SK-N-SH (cell line): ENCODE results near the gene PTPRA. TPM values are rescaled to one million over a fixed set of nuclear protein-coding genes. Genes with fewer than 3 reads are reported as not detected.

Experiments used
- CTCF ChIA-PET: fragments of 300-600, 350-600 bp; formaldehyde crosslinking; extraction: SDS; loops from one replicate; lab custom pipeline; 2021; lab: Yijun Ruan, JAX
- POLR2A ChIA-PET: fragments of 350-600 bp; sonication (Branson Sonifier 250); formaldehyde crosslinking; extraction: SDS; loops from one replicate; lab custom pipeline; 2020; ENCODE audit warnings: antibody characterized with exemption, inconsistent platforms; lab: Yijun Ruan, JAX
- DNase-seq: peaks from one replicate; pipeline ENCODE4 v3.0.0; 2012
- H2AFZ ChIP-seq: fragments of 200-600 bp; sonication (generic); 2 replicates; pipeline ENCODE4 v1.8.1; 2016; ENCODE audit warnings: antibody characterized with exemption, mild to moderate bottlenecking, low read depth
- H3F3A ChIP-seq: fragments of 200-600 bp; sonication (generic); replicated peaks from 2 replicates; pipeline ENCODE3; 2016; ENCODE audit warnings: antibody characterized with exemption, mild to moderate bottlenecking; ENCODE audit not compliant: insufficient read depth
- H3K27ac ChIP-seq, 2 experiments: fragments of 200-500 bp in 1 of 2; fragments of 200-600 bp in 1 of 2; sonication (Bioruptor generic) in 1 of 2; sonication (generic), shearing (Covaris generic) in 1 of 2; 2 replicates each; pipeline versions ENCODE4 v1.5.1 to v1.6.1; 2014 to 2016; ENCODE audit warnings: low read depth in 2 of 2, inconsistent platforms in 1 of 2, low read length in 1 of 2, mild to moderate bottlenecking in 1 of 2, mixed read lengths in 1 of 2
- H3K27me3 ChIP-seq: fragments of 200-600 bp; sonication (generic), shearing (Covaris generic); 2 replicates; pipeline ENCODE4 v1.6.1; 2016; ENCODE audit warnings: mixed run types; ENCODE audit not compliant: insufficient read depth
- H3K36me3 ChIP-seq, 2 experiments: fragments of 200-500 bp in 1 of 2; fragments of 200-600 bp in 1 of 2; sonication (Bioruptor generic) in 1 of 2; sonication (generic) in 1 of 2; replicated peaks in 1 of 2; 2 replicates each; pipeline versions ENCODE3 to v1.5.1; 2014 to 2016; ENCODE audit warnings: low read length in 1 of 2, mild to moderate bottlenecking in 1 of 2; ENCODE audit not compliant: insufficient read depth in 2 of 2, control insufficient read depth in 1 of 2
- H3K4me1 ChIP-seq, 2 experiments: fragments of 200-500 bp in 1 of 2; fragments of 200-600 bp in 1 of 2; sonication (Bioruptor generic) in 1 of 2; sonication (generic), shearing (Covaris generic) in 1 of 2; 2 replicates each; pipeline versions ENCODE4 v1.5.1 to v1.6.1; 2014 to 2016; ENCODE audit warnings: low read depth in 1 of 2, low read length in 1 of 2, mixed run types in 1 of 2; ENCODE audit not compliant: insufficient read depth in 2 of 2, control insufficient read depth in 1 of 2
- H3K4me2 ChIP-seq: fragments of 200-600 bp; sonication (generic), shearing (Covaris generic); 2 replicates; pipeline ENCODE4 v1.6.1; 2017; ENCODE audit warnings: mixed run types
- H3K4me3 ChIP-seq, 2 experiments: fragments of 200-500 bp in 1 of 2; fragments of 200-600 bp in 1 of 2; sonication (Bioruptor generic) in 1 of 2; sonication (generic), shearing (Covaris generic) in 1 of 2; 2 replicates each; pipeline versions ENCODE4 v1.5.1 to v1.8.1; 2014 to 2016; ENCODE audit warnings: low read depth in 2 of 2, inconsistent platforms in 1 of 2, low read length in 1 of 2, mild to moderate bottlenecking in 1 of 2, mixed read lengths in 1 of 2, moderate library complexity in 1 of 2
- H3K79me2 ChIP-seq: fragments of 200-600 bp; sonication (generic); 2 replicates; pipeline ENCODE4 v1.8.1; 2017; ENCODE audit warnings: mild to moderate bottlenecking; ENCODE audit not compliant: insufficient read depth
- H3K9ac ChIP-seq: fragments of 200-600 bp; sonication (generic); 2 replicates; pipeline ENCODE4 v1.6.1; 2017; ENCODE audit warnings: mixed run types
- H3K9me2 ChIP-seq: fragments of 200-600 bp; sonication (generic); 2 replicates; pipeline ENCODE4 v1.6.1; 2017; ENCODE audit warnings: mixed run types
- H3K9me3 ChIP-seq: fragments of 200-600 bp; sonication (generic); 2 replicates; pipeline ENCODE4 v1.6.1; 2017; ENCODE audit warnings: mixed run types, mild to moderate bottlenecking, moderate library complexity
- H4K20me1 ChIP-seq: fragments of 200-600 bp; sonication (generic); 2 replicates; pipeline ENCODE4 v1.6.1; 2017; ENCODE audit warnings: mild to moderate bottlenecking, mixed run types; ENCODE audit not compliant: insufficient read depth
- FOSL2 ChIP-seq: IDR thresholded peaks from 2 replicates; pipeline ENCODE4 v1.4.0; 2012; ENCODE audit warnings: low read depth, mild to moderate bottlenecking, moderate library complexity, borderline replicate concordance
- JUND ChIP-seq: IDR thresholded peaks from 2 replicates; pipeline ENCODE4 v1.4.0; 2012
- MEF2A ChIP-seq: IDR thresholded peaks from 2 replicates; pipeline ENCODE4 v1.4.0; 2012; ENCODE audit warnings: low read depth, borderline replicate concordance
- MXI1 ChIP-seq: IDR thresholded peaks from 2 replicates; pipeline ENCODE4 v1.6.1; 2012; ENCODE audit warnings: mild to moderate bottlenecking, low read depth, low read length, improper control_type of control experiment
- NFIC ChIP-seq: IDR thresholded peaks from 2 replicates; pipeline ENCODE4 v1.4.0; 2012; ENCODE audit warnings: borderline replicate concordance
- NRF1 ChIP-seq: IDR thresholded peaks from 2 replicates; pipeline ENCODE4 v1.6.1; 2012; ENCODE audit warnings: low read depth, mild to moderate bottlenecking, low read length
- RAD21 ChIP-seq: IDR thresholded peaks from 2 replicates; pipeline ENCODE4 v1.6.1; 2012; ENCODE audit warnings: mild to moderate bottlenecking, low read length
- RCOR1 ChIP-seq: fragments of 150-350 bp; IDR thresholded peaks from 2 replicates; pipeline ENCODE4 v1.6.1; 2017; ENCODE audit warnings: antibody characterized with exemption, low read length
- RXRA ChIP-seq: IDR thresholded peaks from 2 replicates; pipeline ENCODE4 v1.4.0; 2012; ENCODE audit warnings: low read depth, mild to moderate bottlenecking, borderline replicate concordance
- SIN3A ChIP-seq: IDR thresholded peaks from 2 replicates; pipeline ENCODE4 v1.6.1; 2012; ENCODE audit warnings: low read depth, mild to moderate bottlenecking, low read length, moderate library complexity, borderline replicate concordance
- TAF1 ChIP-seq: IDR thresholded peaks from 2 replicates; pipeline ENCODE4 v1.6.1; 2012; ENCODE audit warnings: low read depth, mild to moderate bottlenecking, low read length, moderate library complexity, borderline replicate concordance
- TCF12 ChIP-seq: IDR thresholded peaks from 2 replicates; pipeline ENCODE4 v1.4.0; 2012
- YY1 ChIP-seq: IDR thresholded peaks from 2 replicates; pipeline ENCODE4 v1.4.0; 2012; ENCODE audit warnings: low read depth, mild to moderate bottlenecking
- WGBS: methylation state at CpG from one replicate; pipeline ENCODE4 v1.1.6; 2017; ENCODE audit warnings: low lambda C conversion rate; 5-methylcytosine and 5-hydroxymethylcytosine counted together
- polyA plus RNA-seq, 3 experiments: library from polyadenylated mRNA; depleted of rRNA; stranded (reverse); fragments of >200 nt; gene quantifications; 2 replicates each; pipeline ENCODE4 v1.2.3, GENCODE V29; 2012
- TF ChIP-seq, protein P1 (sequence below): IDR thresholded peaks from 2 replicates; pipeline ENCODE4 v1.4.0; 2012; ENCODE audit warnings: low read depth, borderline replicate concordance
- TF ChIP-seq, protein P2 (sequence below): IDR thresholded peaks from 2 replicates; pipeline ENCODE4; 2012
- TF ChIP-seq, protein P3 (sequence below): fragments of 150-350 bp; IDR thresholded peaks from 2 replicates; pipeline ENCODE4 v1.6.1; 2017; ENCODE audit warnings: antibody characterized with exemption, low read length, low read depth, borderline replicate concordance

PTPRA gene
- polyA plus RNA-seq, 1 of the 3 experiments (the other 2 are of a cell fraction): 47.6 TPM

DNA sequence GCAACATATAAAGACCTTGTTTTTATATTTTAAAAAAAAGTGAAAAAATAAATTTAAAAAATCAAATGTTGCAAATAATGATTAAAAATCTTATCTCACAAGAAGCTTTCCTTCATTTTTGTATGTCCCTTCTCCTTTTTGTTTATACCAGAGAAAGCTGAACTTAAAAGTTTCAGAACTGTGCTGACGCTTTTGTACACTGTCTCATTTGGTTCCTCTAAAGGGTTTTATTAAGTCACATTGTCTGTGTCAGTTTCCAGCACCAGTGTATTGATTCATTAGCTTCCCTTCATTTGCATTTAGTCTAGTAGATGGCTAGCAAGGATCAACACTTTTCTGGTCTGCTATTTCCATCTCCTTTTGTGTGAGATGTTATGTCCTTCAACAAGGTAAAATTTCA, 39.5 kb upstream of the PTPRA start:
- Histone ChIP-seq H3K27ac (no peak overlapping the region), H3F3A (peaks cover 15% of the 10 kb centered on the region)
- POLR2A ChIA-PET: no interaction called here

DNA sequence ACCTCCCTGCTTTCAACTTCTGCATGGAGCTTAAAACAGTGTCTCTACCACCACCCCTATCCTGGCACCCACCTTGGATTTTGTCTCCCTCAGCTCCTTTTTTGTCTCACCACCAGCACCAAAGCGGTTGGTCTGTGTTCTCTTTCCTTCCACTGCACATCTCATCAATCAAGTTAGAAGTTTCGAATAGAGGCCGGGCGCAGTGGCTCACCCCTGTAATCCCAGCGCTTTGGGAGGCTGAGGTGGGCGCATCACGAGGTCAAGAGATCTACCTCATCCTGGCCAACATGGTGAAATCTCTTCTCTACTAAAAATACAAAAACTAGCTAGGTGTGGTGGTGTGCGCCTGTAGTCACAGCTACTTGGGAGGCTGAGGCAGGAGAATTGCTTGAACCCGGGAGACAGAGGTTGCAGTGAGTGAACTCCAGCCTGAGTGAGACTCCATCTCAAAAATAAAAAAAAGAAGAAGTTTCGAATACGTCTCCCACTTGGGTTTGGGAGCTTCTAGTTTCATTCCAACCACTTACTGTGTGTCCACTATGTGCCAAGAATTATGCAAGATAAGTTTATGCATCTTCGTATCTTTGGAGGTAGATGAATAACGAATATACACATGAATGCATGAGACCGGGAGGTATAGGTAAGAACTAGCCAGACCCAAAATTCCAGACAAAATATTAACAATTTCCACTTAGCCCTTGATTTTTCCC, 38.7 kb upstream of the PTPRA start:
- Histone ChIP-seq H3K4me2 (no peak overlapping the region), H3K36me3 (peaks cover 0 to 20% of the 10 kb centered on the region in 2 experiments), H3K4me1 (peaks cover 6 to 10% of the 10 kb centered on the region in 2 experiments; a peak in 2 of 4 replicates), H2AFZ (no peak overlapping the region), H3K9ac (no peak overlapping the region), H3K9me2 (no peaks in the 10 kb centered on the region), H3K27me3 (no peaks in the 10 kb centered on the region), H3K79me2 (peaks cover 4% of the 10 kb centered on the region; the same call in 1 of the 2 replicates), H4K20me1 (no peaks in the 10 kb centered on the region), H3K27ac (no peak overlapping the region), H3K9me3 (no peaks in the 10 kb centered on the region), H3F3A (peaks cover 15% of the 10 kb centered on the region), H3K4me3 (no peak overlapping the region)
- POLR2A ChIA-PET: interaction anchor here (0.9 kb wide), 1 partner anchor 13 kb away, joined by 6 read pairs; no protein-coding TSS in a partner anchor
- WGBS: 96% methylated on average over 14 of the region's 14 CpGs
- CTCF ChIA-PET: interaction anchor here (1.1 kb wide), 1 partner anchor 9 kb away, joined by 3 read pairs; no protein-coding TSS in a partner anchor
- no peak for DNase-seq
- TF ChIP-seq NFIC (no peak), RAD21 (no peak), SIN3A (no peak), JUND (no peak), NRF1 (no peak), TAF1 (no peak), RCOR1 (no peak), MEF2A (no peak), FOSL2 (no peak), YY1 (no peak), RXRA (no peak)
- TF ChIP-seq, protein P1, sequence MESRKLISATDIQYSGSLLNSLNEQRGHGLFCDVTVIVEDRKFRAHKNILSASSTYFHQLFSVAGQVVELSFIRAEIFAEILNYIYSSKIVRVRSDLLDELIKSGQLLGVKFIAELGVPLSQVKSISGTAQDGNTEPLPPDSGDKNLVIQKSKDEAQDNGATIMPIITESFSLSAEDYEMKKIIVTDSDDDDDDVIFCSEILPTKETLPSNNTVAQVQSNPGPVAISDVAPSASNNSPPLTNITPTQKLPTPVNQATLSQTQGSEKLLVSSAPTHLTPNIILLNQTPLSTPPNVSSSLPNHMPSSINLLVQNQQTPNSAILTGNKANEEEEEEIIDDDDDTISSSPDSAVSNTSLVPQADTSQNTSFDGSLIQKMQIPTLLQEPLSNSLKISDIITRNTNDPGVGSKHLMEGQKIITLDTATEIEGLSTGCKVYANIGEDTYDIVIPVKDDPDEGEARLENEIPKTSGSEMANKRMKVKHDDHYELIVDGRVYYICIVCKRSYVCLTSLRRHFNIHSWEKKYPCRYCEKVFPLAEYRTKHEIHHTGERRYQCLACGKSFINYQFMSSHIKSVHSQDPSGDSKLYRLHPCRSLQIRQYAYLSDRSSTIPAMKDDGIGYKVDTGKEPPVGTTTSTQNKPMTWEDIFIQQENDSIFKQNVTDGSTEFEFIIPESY: no peak
- TF ChIP-seq, protein P2, sequence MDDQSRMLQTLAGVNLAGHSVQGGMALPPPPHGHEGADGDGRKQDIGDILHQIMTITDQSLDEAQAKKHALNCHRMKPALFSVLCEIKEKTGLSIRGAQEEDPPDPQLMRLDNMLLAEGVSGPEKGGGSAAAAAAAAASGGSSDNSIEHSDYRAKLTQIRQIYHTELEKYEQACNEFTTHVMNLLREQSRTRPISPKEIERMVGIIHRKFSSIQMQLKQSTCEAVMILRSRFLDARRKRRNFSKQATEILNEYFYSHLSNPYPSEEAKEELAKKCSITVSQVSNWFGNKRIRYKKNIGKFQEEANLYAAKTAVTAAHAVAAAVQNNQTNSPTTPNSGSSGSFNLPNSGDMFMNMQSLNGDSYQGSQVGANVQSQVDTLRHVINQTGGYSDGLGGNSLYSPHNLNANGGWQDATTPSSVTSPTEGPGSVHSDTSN: no peak
- TF ChIP-seq, protein P3, sequence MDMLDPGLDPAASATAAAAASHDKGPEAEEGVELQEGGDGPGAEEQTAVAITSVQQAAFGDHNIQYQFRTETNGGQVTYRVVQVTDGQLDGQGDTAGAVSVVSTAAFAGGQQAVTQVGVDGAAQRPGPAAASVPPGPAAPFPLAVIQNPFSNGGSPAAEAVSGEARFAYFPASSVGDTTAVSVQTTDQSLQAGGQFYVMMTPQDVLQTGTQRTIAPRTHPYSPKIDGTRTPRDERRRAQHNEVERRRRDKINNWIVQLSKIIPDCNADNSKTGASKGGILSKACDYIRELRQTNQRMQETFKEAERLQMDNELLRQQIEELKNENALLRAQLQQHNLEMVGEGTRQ: no peak

More for the DNA sequence above, 39.5 kb upstream of the PTPRA start:
- no peaks in the 10 kb centered on the region for H4K20me1 ChIP-seq
- no peaks in the 10 kb centered on the region for H3K27me3 ChIP-seq
- no peaks in the 10 kb centered on the region for H3K79me2 ChIP-seq
- no peak overlapping the region for H3K4me3 ChIP-seq
- 100% methylated on average over 1 of the region's 1 CpG for WGBS
- peaks cover 4 to 6% of the 10 kb centered on the region in 2 experiments; a peak in 2 of 4 replicates for H3K4me1 ChIP-seq
- peaks cover 0 to 20% of the 10 kb centered on the region in 2 experiments for H3K36me3 ChIP-seq
- H3K9ac ChIP-seq: no peak overlapping the region
- no peak overlapping the region for H3K4me2 ChIP-seq
- TF ChIP-seq SIN3A (no peak), FOSL2 (no peak), TAF1 (no peak), NFIC (no peak), TCF12 (no peak), MXI1 (no peak)
- TF ChIP-seq, protein P2: no peak
- TF ChIP-seq, protein P1: no peak
- no peak overlapping the region for H2AFZ ChIP-seq
- H3K9me3 ChIP-seq: no peaks in the 10 kb centered on the region
- no peaks in the 10 kb centered on the region for H3K9me2 ChIP-seq
- CTCF ChIA-PET: no interaction called here
- no peak for DNase-seq
